MM.1S (cell line): ENCODE results near the gene NBEAL2.
A peak's percentile ranks its signal among the peaks of the same experiment; 100 is the strongest.

Source experiments
- DNase-seq: peaks from one replicate; pipeline ENCODE4 v3.0.0-alpha.2; 2015
- H2AFZ ChIP-seq: fragments of 300-600 bp; sonication (generic); 2 replicates; pipeline ENCODE4 v1.6.0; 2016; ENCODE audit warnings: antibody characterized with exemption, low read length
- H3F3A ChIP-seq: fragments of 300-600 bp; sonication (generic); 2 replicates; pipeline ENCODE4 v1.6.1; 2016; ENCODE audit warnings: mild to moderate bottlenecking, antibody characterized with exemption, low read length, moderate library complexity, mixed read lengths; ENCODE audit not compliant: insufficient read depth
- H3K27ac ChIP-seq: fragments of 300-600 bp; sonication (generic); 2 replicates; pipeline ENCODE4 v1.5.1; 2016; ENCODE audit warnings: mild to moderate bottlenecking, low read length
- H3K27me3 ChIP-seq: fragments of 300-600 bp; sonication (generic); replicated peaks from 2 replicates; pipeline ENCODE4 v1.6.0; 2016; ENCODE audit warnings: low read length; ENCODE audit not compliant: insufficient read depth
- H3K36me3 ChIP-seq: fragments of 300-600 bp; sonication (generic); replicated peaks from 2 replicates; pipeline ENCODE4 v1.6.1; 2016; ENCODE audit warnings: mild to moderate bottlenecking, low read length, mixed read lengths; ENCODE audit not compliant: insufficient read depth
- H3K4me1 ChIP-seq: fragments of 300-600 bp; sonication (generic); 2 replicates; pipeline ENCODE4 v1.6.1; 2016; ENCODE audit warnings: low read length, mixed read lengths
- H3K4me2 ChIP-seq: fragments of 300-600 bp; sonication (generic); 2 replicates; pipeline ENCODE4 v1.6.0; 2016; ENCODE audit warnings: low read depth, low read length
- H3K4me3 ChIP-seq: fragments of 300-600 bp; sonication (generic); 2 replicates; pipeline ENCODE4 v1.5.1; 2016; ENCODE audit warnings: low read length, mixed read lengths
- H3K79me2 ChIP-seq: fragments of 300-600 bp; sonication (generic); 2 replicates; pipeline ENCODE4 v1.6.1; 2016; ENCODE audit warnings: mixed run types, low read length, mixed read lengths
- H3K9ac ChIP-seq: fragments of 300-600 bp; sonication (generic); 2 replicates; pipeline ENCODE4 v1.6.1; 2016; ENCODE audit warnings: low read length, mixed read lengths
- H3K9me2 ChIP-seq: fragments of 300-600 bp; sonication (generic); replicated peaks from 2 replicates; pipeline ENCODE4 v1.6.1; 2016; ENCODE audit warnings: mild to moderate bottlenecking, low read length, mixed read lengths; ENCODE audit not compliant: insufficient read depth
- H3K9me3 ChIP-seq: fragments of 300-600 bp; sonication (generic); replicated peaks from 2 replicates; pipeline ENCODE4 v1.6.1; 2016; ENCODE audit warnings: mild to moderate bottlenecking, low read length, mixed read lengths; ENCODE audit not compliant: insufficient read depth
- H4K20me1 ChIP-seq: fragments of 300-600 bp; sonication (generic); 2 replicates; pipeline ENCODE4 v1.6.1; 2016; ENCODE audit warnings: mild to moderate bottlenecking, low read length, moderate library complexity, mixed read lengths; ENCODE audit not compliant: insufficient read depth
- CTCF ChIP-seq: fragments of 300-600 bp; sonication (generic); IDR thresholded peaks from 2 replicates; pipeline ENCODE4 v1.5.1; 2016; ENCODE audit warnings: antibody characterized with exemption, low read length, mixed read lengths
- EZH2 ChIP-seq: fragments of 300-600 bp; sonication (generic); optimal IDR thresholded peaks from 2 replicates; pipeline ENCODE3; 2017; ENCODE audit warnings: low read depth, mild to moderate bottlenecking, antibody characterized with exemption, low read length, mixed read lengths
- EZH2phosphoT487 ChIP-seq: fragments of 300-600 bp; sonication (generic); IDR thresholded peaks from 2 replicates; pipeline ENCODE4 v1.6.1; 2018; ENCODE audit warnings: antibody characterized with exemption, low read length

The NBEAL2 gene

GRCh38 chr3:46987743-46988401 lies 8.4 kb downstream of the NBEAL2 start:
- H3K4me3 ChIP-seq: peak overlapping the region; percentile 66
- peak; percentile 94 for DNase-seq
- no peaks in the 10 kb centered on the region for H3K36me3 ChIP-seq
- peak overlapping the region; percentile 76 for H3K27ac ChIP-seq
- peak overlapping the region; percentile 76 for H2AFZ ChIP-seq
- H3K79me2 ChIP-seq: peaks cover 68% of the 10 kb centered on the region
- H4K20me1 ChIP-seq: no peaks in the 10 kb centered on the region
- H3K9me2 ChIP-seq: no peaks in the 10 kb centered on the region
- H3K9ac ChIP-seq: peak overlapping the region; percentile 61
- H3K27me3 ChIP-seq: no peaks in the 10 kb centered on the region
- no peaks in the 10 kb centered on the region for H3K9me3 ChIP-seq
- H3K4me1 ChIP-seq: peaks cover 37% of the 10 kb centered on the region
- no peak for TF ChIP-seq EZH2
- TF ChIP-seq EZH2phosphoT487: no peak
- no peak for TF ChIP-seq CTCF
- H3K4me2 ChIP-seq: peak overlapping the region; percentile 73
- peaks cover 12% of the 10 kb centered on the region for H3F3A ChIP-seq

DNA sequence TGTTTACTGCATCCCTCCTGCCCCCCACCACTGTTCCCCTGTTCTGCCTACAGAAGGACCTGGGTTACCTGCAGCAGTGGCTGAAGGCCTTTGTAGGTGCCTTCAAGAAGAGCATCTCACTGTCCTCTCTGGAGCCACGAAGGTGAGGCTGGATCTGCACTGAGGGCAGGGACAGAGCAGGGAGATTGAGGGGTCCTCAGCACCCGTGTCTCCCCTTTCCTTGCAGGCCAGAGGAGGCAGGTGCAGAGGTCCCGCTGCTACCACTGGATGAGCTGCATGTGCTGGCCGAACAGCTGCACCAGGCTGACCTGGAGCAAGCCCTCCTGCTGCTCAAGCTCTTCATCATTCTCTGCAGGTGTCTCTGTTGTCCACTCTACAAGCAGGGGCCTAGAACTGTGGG lies 9.2 kb downstream of the NBEAL2 start:
- Histone ChIP-seq H3K4me1 (peaks cover 37% of the 10 kb centered on the region), H3K9me3 (no peaks in the 10 kb centered on the region), H3K9me2 (no peaks in the 10 kb centered on the region), H3K36me3 (no peaks in the 10 kb centered on the region), H3K4me3 (peak overlapping the region; percentile 66), H3K79me2 (peaks cover 62% of the 10 kb centered on the region), H4K20me1 (no peaks in the 10 kb centered on the region), H3K27ac (peak overlapping the region; percentile 76; the same call in 1 of the 2 replicates), H2AFZ (no peak overlapping the region), H3K4me2 (peak overlapping the region; percentile 73), H3K27me3 (no peaks in the 10 kb centered on the region), H3K9ac (peak overlapping the region; percentile 61; the same call in 1 of the 2 replicates), H3F3A (peaks cover 12% of the 10 kb centered on the region)
- TF ChIP-seq EZH2phosphoT487 (no peak), CTCF (no peak), EZH2 (no peak)
- no peak for DNase-seq

- H3K9me2 ChIP-seq: no peaks in the 10 kb centered on the region
- no peak overlapping the region for H3K4me3 ChIP-seq
- peaks cover 58% of the 10 kb centered on the region for H3K79me2 ChIP-seq
- H3F3A ChIP-seq: peaks cover 12% of the 10 kb centered on the region
- peak overlapping the region; percentile 73; the same call in 1 of the 2 replicates for H3K4me2 ChIP-seq
- no peak for TF ChIP-seq EZH2
- TF ChIP-seq CTCF: no peak
- no peak for TF ChIP-seq EZH2phosphoT487
- H3K36me3 ChIP-seq: no peaks in the 10 kb centered on the region
- H4K20me1 ChIP-seq: no peaks in the 10 kb centered on the region
- no peak overlapping the region for H3K27ac ChIP-seq
- H2AFZ ChIP-seq: no peak overlapping the region
- DNase-seq: no peak
- H3K9me3 ChIP-seq: no peaks in the 10 kb centered on the region
- H3K9ac ChIP-seq: no peak overlapping the region
- H3K4me1 ChIP-seq: peaks cover 37% of the 10 kb centered on the region
- H3K27me3 ChIP-seq: no peaks in the 10 kb centered on the region
These were observed 9.8 kb downstream of the NBEAL2 start for GRCh38 chr3:46989146-46989810.
